K562 (cell line): ENCODE data around the gene KMT5B. TPM values are rescaled to one million over a fixed set of nuclear protein-coding genes. Genes with fewer than 3 reads are reported as not detected.
A peak's percentile ranks its signal among the peaks of the same experiment; 100 is the strongest.

Source experiments
- BCLAF1 ChIP-seq, 2 experiments: fragments of 450-650 bp in 1 of 2; IDR thresholded peaks; 2 replicates each; pipeline ENCODE4 v1.6.1; 2011 to 2017; ENCODE audit warnings: low read depth in 2 of 2, antibody characterized with exemption in 1 of 2, borderline replicate concordance in 1 of 2, low read length in 1 of 2, mild to moderate bottlenecking in 1 of 2, mixed read lengths in 1 of 2; ENCODE audit not compliant: control insufficient read depth in 1 of 2
- CREB1 ChIP-seq, 2 experiments: sonication (generic) in 1 of 2; formaldehyde crosslinking in 1 of 2; IDR thresholded peaks; 2 replicates each; pipeline versions ENCODE4 v1.6.1 to v1.8.0; 2012 to 2022; ENCODE audit warnings: inconsistent platforms in 1 of 2, mild to moderate bottlenecking in 1 of 2, missing genetic modification reagents in 1 of 2, moderate library complexity in 1 of 2
- CSDE1 ChIP-seq, 2 experiments: fragments of 450-650 bp; IDR thresholded peaks; 2 replicates each; pipeline ENCODE4 v1.6.1; 2016; ENCODE audit warnings: mild to moderate bottlenecking in 1 of 2
- GMEB1 ChIP-seq: fragments of 250-450 bp; sonication (Bioruptor Pico); IDR thresholded peaks from 2 replicates; pipeline ENCODE4 v1.4.0; 2020; ENCODE audit warnings: mild to moderate bottlenecking
- HDAC1 ChIP-seq, 2 experiments: fragments of 450-650 bp; IDR thresholded peaks; 2 replicates each; pipeline ENCODE4 v1.6.1; 2016 to 2017; ENCODE audit warnings: inconsistent platforms in 1 of 2, mild to moderate bottlenecking in 1 of 2, moderate library complexity in 1 of 2
- HNRNPL ChIP-seq: fragments of 200-400 bp; formaldehyde crosslinking; IDR thresholded peaks from 2 replicates; pipeline ENCODE4 v1.6.1; 2017; ENCODE audit warnings: low read depth, mild to moderate bottlenecking, low read length
- ILF3 ChIP-seq: fragments of 450-650 bp; IDR thresholded peaks from 2 replicates; pipeline ENCODE4 v1.6.1; 2018; ENCODE audit warnings: antibody characterized with exemption, mild to moderate bottlenecking, moderate library complexity, borderline replicate concordance
- KLF1 ChIP-seq: fragments of 450-650 bp; IDR thresholded peaks from 2 replicates; pipeline ENCODE4 v1.6.1; 2016; ENCODE audit warnings: missing genetic modification characterization, missing compliant biosample characterization
- MBD2 ChIP-seq: sonication (generic); IDR thresholded peaks from 2 replicates; pipeline ENCODE4 v1.6.1; 2016; ENCODE audit warnings: low read depth, borderline replicate concordance
- MTA3 ChIP-seq: fragments of 450-650 bp; formaldehyde crosslinking; IDR thresholded peaks from 2 replicates; pipeline ENCODE4 v1.6.1; 2017; ENCODE audit warnings: mild to moderate bottlenecking, borderline replicate concordance
- NFE2L1 ChIP-seq: fragments of 450-650 bp; IDR thresholded peaks from 2 replicates; pipeline ENCODE4 v1.6.1; 2016; ENCODE audit warnings: missing genetic modification characterization, low read depth, mild to moderate bottlenecking, missing compliant biosample characterization, moderate library complexity, borderline replicate concordance
- NFIC ChIP-seq: fragments of 450-650 bp; IDR thresholded peaks from 2 replicates; pipeline ENCODE4 v1.6.1; 2017; ENCODE audit warnings: mild to moderate bottlenecking, inconsistent platforms
- NFXL1 ChIP-seq: fragments of 450-650 bp; formaldehyde crosslinking; IDR thresholded peaks from 2 replicates; pipeline ENCODE4 v1.4.0; 2021; ENCODE audit warnings: mild to moderate bottlenecking
- NR4A1 ChIP-seq, 2 experiments: fragments of 250-450 bp in 1 of 2; fragments of 450-650 bp in 1 of 2; sonication (Bioruptor Pico) in 1 of 2; IDR thresholded peaks; 2 replicates each; pipeline versions ENCODE4 v1.4.0 to v1.6.1; 2016 to 2020; ENCODE audit warnings: mild to moderate bottlenecking in 2 of 2, missing compliant biosample characterization in 1 of 2, missing genetic modification characterization in 1 of 2, moderate library complexity in 1 of 2
- PHB ChIP-seq: fragments of 250-450 bp; sonication (Bioruptor Pico); IDR thresholded peaks from 2 replicates; pipeline ENCODE4 v1.5.0; 2021
- PHF8 ChIP-seq: fragments of 200-600 bp; sonication (generic); IDR thresholded peaks from 2 replicates; pipeline ENCODE4 v1.6.1; 2012; ENCODE audit warnings: mixed run types, mild to moderate bottlenecking, inconsistent platforms, low read length, moderate library complexity, borderline replicate concordance
- POLR2AphosphoS5 ChIP-seq: IDR thresholded peaks from 2 replicates; pipeline ENCODE4 v1.6.1; 2011; ENCODE audit warnings: mild to moderate bottlenecking, low read depth, low read length, moderate library complexity; ENCODE audit not compliant: control insufficient read depth, insufficient read depth
- PRPF4 ChIP-seq: fragments of 200-400 bp; formaldehyde crosslinking; IDR thresholded peaks from one replicate; pipeline ENCODE4 v1.6.1; 2017; ENCODE audit warnings: low read length, low read depth, mild to moderate bottlenecking; ENCODE audit not compliant: insufficient read depth, poor library complexity, severe bottlenecking
- RB1 ChIP-seq: fragments of 450-650 bp; IDR thresholded peaks from 2 replicates; pipeline ENCODE4 v1.6.1; 2017; ENCODE audit warnings: low read depth, mild to moderate bottlenecking
- RBFOX2 ChIP-seq: fragments of 200-400 bp; formaldehyde crosslinking; IDR thresholded peaks from 2 replicates; pipeline ENCODE4 v1.6.1; 2017; ENCODE audit warnings: low read depth, mild to moderate bottlenecking, low read length, moderate library complexity
- SPI1 ChIP-seq: IDR thresholded peaks from 2 replicates; pipeline ENCODE4 v1.6.1; 2011; ENCODE audit warnings: low read depth, low read length, control low read depth, borderline replicate concordance
- TARDBP ChIP-seq: fragments of 450-650 bp; IDR thresholded peaks from 2 replicates; pipeline ENCODE4 v1.6.1; 2016
- ZKSCAN1 ChIP-seq: fragments of 150-350 bp; IDR thresholded peaks from 2 replicates; pipeline ENCODE4 v1.6.1; 2016; ENCODE audit warnings: low read depth, low read length
- ZNF644 ChIP-seq: fragments of 200-800 bp; sonication (Bioruptor generic); IDR thresholded peaks from 2 replicates; pipeline ENCODE4 v1.6.1; 2016; ENCODE audit warnings: low read depth, missing genetic modification characterization, missing compliant biosample characterization
- polyA plus RNA-seq, 8 experiments: library from polyadenylated mRNA; depleted of rRNA in 4 of 8; stranded (reverse) in 5 of 8; unstranded in 3 of 8; fragments of >200 nt; fragmentation: Nextera tagmentation in 2 of 8; fragmentation: Illumina TruSeq in 1 of 8; extraction: Ambion mirVana in 2 of 8; extraction: Trizol in 1 of 8; gene quantifications; 2 replicates each; pipeline versions ENCODE4 v1.2.1 to v1.2.3, GENCODE V29; 2011 to 2014; ENCODE audit warnings: inconsistent platforms in 1 of 8, missing spikeins in 1 of 8
- total RNA-seq, 7 experiments: library from RNA; depleted of rRNA in 6 of 7; stranded (reverse); fragments of >200 nt in 6 of 7; fragmentation: Illumina TruSeq in 2 of 7; extraction: Trizol in 2 of 7; gene quantifications; 2 replicates each; pipeline versions ENCODE4 v1.2.1 to v1.2.3, GENCODE V29; 2011 to 2021; ENCODE audit warnings: low replicate concordance in 1 of 7

The KMT5B gene
- total and polyA plus RNA-seq, 9 of the 15 experiments (the other 6 are each of a cell fraction or from before 2014, with no cell fraction given), result 7.3 to 27.3 (median 20.9) TPM

- peak; percentile 96 for TF ChIP-seq PHF8
- TF ChIP-seq PHB (CRISPR knock-in tag), result no peak
- TF ChIP-seq ILF3, result peak; percentile 93; the same call in 1 of the 2 replicates
- no peak for TF ChIP-seq SPI1
- 0 out of 2 replicates have a peak, but pooled peaks have one; percentile 21 for TF ChIP-seq MBD2
- TF ChIP-seq ZKSCAN1, result peak; percentile 57
- TF ChIP-seq MTA3, result peak; percentile 97
- TF ChIP-seq NR4A1 (CRISPR knock-in tag; IDR thresholded peaks at IDR 0.05), result no peak
- peak; percentile 61; the same call in 1 of the 2 replicates for TF ChIP-seq NR4A1 (tag; IDR thresholded peaks at IDR 0.05)
- 0 out of 2 replicates have a peak, but pooled peaks have one; percentile 54 for TF ChIP-seq ZNF644
- TF ChIP-seq RB1, result peak; percentile 89
- peak; percentile 38 for TF ChIP-seq PRPF4
- peak; percentile 95 for TF ChIP-seq KLF1 (tag)
- TF ChIP-seq GMEB1, result peak; percentile 77
- peak; percentile 95; the same call in 1 of the 2 replicates for TF ChIP-seq HNRNPL
- TF ChIP-seq CREB1 (IDR thresholded peaks at IDR 0.05), result 0 out of 2 replicates have a peak, but pooled peaks have one; percentile 35
- peak; percentile 54; the same call in 1 of the 2 replicates for TF ChIP-seq CREB1 (CRISPR knock-in tag; IDR thresholded peaks at IDR 0.05)
- peak in 1 of 2 experiments; percentile 73; a peak in 2 of 4 replicates for TF ChIP-seq HDAC1 (IDR thresholded peaks at IDR 0.05)
- peak; percentile 94 for TF ChIP-seq RBFOX2
- no peak for TF ChIP-seq NFXL1
- no peak for TF ChIP-seq NFE2L1 (tag)
- 0 out of 4 replicates have a peak, but pooled peaks of 1 of the 2 experiments have one; percentile 43 for TF ChIP-seq BCLAF1 (IDR thresholded peaks at IDR 0.05; ENCODE audit: borderline replicate concordance in 1 of 2, control insufficient read depth in 1 of 2, low read depth in 2 of 2, low read length in 1 of 2)
- peak; percentile 49; the same call in 1 of the 2 replicates for TF ChIP-seq POLR2AphosphoS5
- TF ChIP-seq CSDE1 (IDR thresholded peaks at IDR 0.05), result 0 out of 4 replicates have a peak, but pooled peaks of 1 of the 2 experiments have one; percentile 6
- TF ChIP-seq NFIC, result peak; percentile 71
- TF ChIP-seq TARDBP, result peak; percentile 94
Observed at GRCh38 chr11:68213555-68214172, 568 bp upstream of the KMT5B start (continued).
